Subcutaneous adipose tissue (tissue), 4 donors: ENCODE measurements around the gene MMRN2. TPM values are rescaled to one million over a fixed set of nuclear protein-coding genes. Genes with fewer than 3 reads are reported as not detected.

Experiments
- CTCF ChIP-seq: fragments of 450-650 bp; IDR thresholded peaks from one replicate; pipeline ENCODE4 v1.5.1; 2016; ENCODE audit warnings: low read depth, mild to moderate bottlenecking, control low read depth, antibody characterized with exemption, moderate library complexity
- total RNA-seq, 4 donors: library from RNA; depleted of rRNA; stranded (reverse); fragments of >200 nt; gene quantifications; one replicate each; pipeline ENCODE4 v1.1.0, GENCODE V29; 2016

MMRN2 gene
- total RNA-seq, 4 donors from 2014 or later = 22.9 to 120 (median 50.6) TPM

GRCh38 chr10:86970162-86970981, 13.0 kb upstream of the MMRN2 start:
- no peak for TF ChIP-seq CTCF

- TF ChIP-seq CTCF = no peak
Measured at GRCh38 chr10:86969421-86970041, 12.1 kb upstream of the MMRN2 start.

GRCh38 chr10:86968994-86969355, 11.6 kb upstream of the MMRN2 start:
- TF ChIP-seq CTCF = no peak

GRCh38 chr10:86968271-86968993, 11.0 kb upstream of the MMRN2 start, which contains the start of gene ADIRF:
Gene ADIRF (plus strand): TSS chr10:86968482. CDS start chr10:86968545, 63 bp downstream.
- TF ChIP-seq CTCF = no peak

DNA sequence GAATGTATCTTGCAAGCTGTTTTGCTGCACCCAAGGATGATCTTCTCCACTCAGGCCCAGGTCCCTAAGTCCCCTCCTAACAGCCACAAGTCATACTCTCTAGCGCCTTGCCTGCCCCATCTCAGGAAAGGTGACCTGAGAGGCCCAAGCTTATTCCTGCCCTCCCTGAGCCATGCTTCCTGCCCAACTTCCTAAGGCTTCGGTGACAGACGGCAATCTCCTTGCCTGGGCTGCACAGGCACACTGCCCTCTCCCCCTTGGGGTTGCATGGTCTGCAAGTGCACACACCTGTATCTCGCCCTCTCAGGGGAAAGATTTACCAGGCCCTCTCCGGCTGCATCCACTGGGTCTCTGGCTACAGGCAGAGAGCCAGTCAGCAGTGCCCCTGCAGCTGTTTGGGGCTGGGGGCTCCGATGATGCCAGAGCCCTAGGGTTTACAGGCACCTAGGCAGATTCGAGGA, 10.1 kb upstream of the MMRN2 start:
- TF ChIP-seq CTCF = no peak

GRCh38 chr10:86965986-86966654, 8.7 kb upstream of the MMRN2 start:
- TF ChIP-seq CTCF = no peak
